K562 (cell line): ENCODE data around the gene ANKRD33.

ENCODE experiments used
- ARNT ChIP-seq, 2 experiments: fragments of 450-650 bp; IDR thresholded peaks; 2 replicates each; pipeline ENCODE4 v1.6.1; 2016; ENCODE audit warnings: mild to moderate bottlenecking in 1 of 2
- BCL6 ChIP-seq: fragments of 250-450 bp; sonication (Bioruptor Pico); IDR thresholded peaks from 2 replicates; pipeline ENCODE4 v1.4.0; 2020
- CHD2 ChIP-seq: IDR thresholded peaks from 2 replicates; pipeline ENCODE4 v1.6.1; 2011; ENCODE audit warnings: low read depth, low read length
- CTCF ChIP-seq, 3 experiments: IDR thresholded peaks in 2 of 3; conservative IDR thresholded peaks in 1 of 3; 2 replicates each; pipeline ENCODE4 v1.5.1; 2011 to 2012; ENCODE audit warnings: low read length in 3 of 3, mild to moderate bottlenecking in 3 of 3, control low read depth in 2 of 3, improper control_type of control experiment in 1 of 3, inconsistent platforms in 1 of 3, low read depth in 1 of 3, mixed read lengths in 1 of 3, moderate library complexity in 1 of 3; ENCODE audit not compliant: insufficient read depth in 2 of 3
- ETV6 ChIP-seq, 3 experiments: fragments of 150-350 bp in 1 of 3; sonication (generic) in 1 of 3; formaldehyde crosslinking in 1 of 3; IDR thresholded peaks; 2 replicates each; pipeline versions ENCODE4 v1.6.1 to v1.8.0; 2014 to 2022; ENCODE audit warnings: borderline replicate concordance in 2 of 3, low read depth in 2 of 3, antibody characterized with exemption in 1 of 3, low read length in 1 of 3, mild to moderate bottlenecking in 1 of 3, missing genetic modification reagents in 1 of 3
- EZH2 ChIP-seq: IDR thresholded peaks from 2 replicates; pipeline ENCODE4 v1.6.1; 2012; ENCODE audit warnings: low read depth, mild to moderate bottlenecking, inconsistent platforms, low read length, borderline replicate concordance
- GABPA ChIP-seq: fragments of 200-800 bp; sonication (Bioruptor generic); conservative IDR thresholded peaks from 2 replicates; pipeline ENCODE4 v1.6.1; 2016; ENCODE audit warnings: low read depth, missing genetic modification characterization, missing compliant biosample characterization
- IRF1 ChIP-seq: sonication (generic); formaldehyde crosslinking; IDR thresholded peaks from 2 replicates; pipeline ENCODE4 v1.8.0; 2022; ENCODE audit warnings: missing genetic modification reagents, mild to moderate bottlenecking, borderline replicate concordance
- RBM22 ChIP-seq: fragments of 200-400 bp; formaldehyde crosslinking; IDR thresholded peaks from 2 replicates; pipeline ENCODE4 v1.6.1; 2018; ENCODE audit warnings: low read length, low read depth; ENCODE audit not compliant: poor library complexity, severe bottlenecking
- TRIM25 ChIP-seq: fragments of 450-650 bp; IDR thresholded peaks from 2 replicates; pipeline ENCODE4 v1.7.0; 2016; ENCODE audit warnings: borderline replicate concordance
- ZBTB8A ChIP-seq: fragments of 450-650 bp; IDR thresholded peaks from 2 replicates; pipeline ENCODE4 v1.6.1; 2018; ENCODE audit warnings: mild to moderate bottlenecking, moderate library complexity; ENCODE audit not compliant: partially characterized antibody

GRCh38 chr12:51893786-51894185 lies 5.9 kb downstream of the ANKRD33 start:
- TF ChIP-seq IRF1 (no peak), ETV6 (IDR thresholded peaks at IDR 0.05; ENCODE audit: borderline replicate concordance in 1 of 2, low read depth in 2 of 2, low read length in 1 of 2) (no peak), ETV6 (CRISPR knock-in tag; IDR thresholded peaks at IDR 0.05; ENCODE audit: borderline replicate concordance) (no peak), GABPA (tag) (no peak), ZBTB8A (no peak), BCL6 (no peak), CTCF (IDR thresholded peaks at IDR 0.05 in 2 of 3, conservative IDR thresholded peaks at IDR 0.05 in 1 of 3; ENCODE audit: insufficient read depth in 2 of 3, low read depth in 1 of 3, low read length in 3 of 3) (no peak), ARNT (IDR thresholded peaks at IDR 0.05) (no peak), TRIM25 (no peak), EZH2 (no peak), CHD2 (no peak), RBM22 (no peak)
